DND-41 (cell line): ENCODE results near the gene PTPRG.

ENCODE experiments used
- CTCF ChIP-seq: IDR thresholded peaks from 2 replicates; pipeline ENCODE4 v1.5.1; 2012; ENCODE audit warnings: borderline replicate concordance, low read length, moderate library complexity, mild to moderate bottlenecking; ENCODE audit not compliant: poor library complexity, severe bottlenecking; ENCODE audit errors: extremely low read depth
- EZH2 ChIP-seq: IDR thresholded peaks from 3 replicates; pipeline ENCODE4 v1.6.1; 2012; ENCODE audit warnings: borderline replicate concordance, low read depth, mild to moderate bottlenecking, moderate library complexity, low read length, inconsistent platforms; ENCODE audit not compliant: severe bottlenecking

GRCh38 chr3:62095080-62095479, 533.7 kb downstream of the PTPRG start:
- no peak for TF ChIP-seq CTCF
- TF ChIP-seq EZH2: no peak
